Activated CD8-positive, alpha-beta memory T cell treated with anti-CD3 and anti-CD28 coated beads, Interleukin-2, amount 10 ng/mL, durations not matched to agents 7 days and 5 days (primary cell): ENCODE results near the gene IKBKG. TPM values are rescaled to one million over a fixed set of nuclear protein-coding genes. Genes with fewer than 3 reads are reported as not detected.
"Not testable (repeated sequence)": the region's sequence is repeated elsewhere in the genome, so short reads cannot be mapped to it uniquely, and the experiment has no call there.

Experiments used
- ATAC-seq: fragments of 150-1000 bp; cut with Tn5 transposase; one replicate; pipeline ENCODE4 v1.10.0; 2021; ENCODE audit warnings: moderate library complexity
- CTCF ChIA-PET: fragments of 350-600 bp; sonication (Branson Sonifier 250); formaldehyde crosslinking; loops from one replicate; lab custom pipeline; 2021; ENCODE audit warnings: antibody characterized with exemption; lab: Charles Lee
- DNase-seq: peaks from one replicate; pipeline ENCODE4 v3.0.0-alpha.2; 2020
- H3K27ac Mint-ChIP-seq: one replicate; pipeline ENCODE4 v1.8.0; 2021; ENCODE audit warnings: mild to moderate bottlenecking, mixed read lengths
- H3K27me3 Mint-ChIP-seq: one replicate; pipeline ENCODE4 v1.8.0; 2021; ENCODE audit warnings: mixed read lengths
- H3K36me3 Mint-ChIP-seq: one replicate; pipeline ENCODE4 v1.8.0; 2021; ENCODE audit warnings: mild to moderate bottlenecking, mixed read lengths
- H3K4me1 Mint-ChIP-seq: one replicate; pipeline ENCODE4 v1.8.0; 2021; ENCODE audit warnings: mixed read lengths
- H3K4me3 Mint-ChIP-seq: one replicate; pipeline ENCODE4 v1.8.0; 2021; ENCODE audit warnings: mild to moderate bottlenecking, moderate library complexity, mixed read lengths
- H3K9me3 Mint-ChIP-seq: one replicate; pipeline ENCODE4 v1.8.0; 2022; ENCODE audit warnings: low read depth, mixed read lengths
- total RNA-seq, 2 experiments: library from RNA; stranded (reverse); gene quantifications; one replicate each; pipeline ENCODE4 v1.2.3, GENCODE V29; 2021

IKBKG gene
- 10 to 100 TPM; 53.0 to 58.1 TPM for total RNA-seq

GRCh38 chrX:154547245-154548027, at the start of gene IKBKG:
Gene IKBKG, plus strand, starts transcription at chrX:154547620. Its CDS starts 4,383 bp downstream, at chrX:154552003.
- Mint-ChIP-seq H3K4me3 (peak within 1 kb of the TSS; percentile 99), H3K36me3 (peaks cover 31% of the 10 kb centered on the region), H3K4me1 (peaks cover 61% of the 10 kb centered on the region), H3K27me3 (no peaks in the 10 kb centered on the region), H3K9me3 (no peaks in the 10 kb centered on the region), H3K27ac (peak within 1 kb of the TSS; percentile 94)
- CTCF ChIA-PET, result interaction anchor here (0.6 kb wide), 1 partner anchor 149 kb away, joined by 3 read pairs; the partner anchor contains the start of gene RPL10
- DNase-seq, result peak; percentile 92
- ATAC-seq, result peak; percentile 86

- ATAC-seq, result not testable (repeated sequence)
Measured at GRCh38 chrX:154501423-154501822, 46.0 kb upstream of the IKBKG start.

GRCh38 chrX:154502098-154502497, 45.3 kb upstream of the IKBKG start:
- no peaks in the 10 kb centered on the region for H3K27me3 Mint-ChIP-seq
- no peak overlapping the region for H3K4me3 Mint-ChIP-seq
- DNase-seq (no peak), ATAC-seq (no peak)
- peaks cover 2% of the 10 kb centered on the region for H3K36me3 Mint-ChIP-seq
- CTCF ChIA-PET, result interaction anchor here (0.6 kb wide), 1 partner anchor 50 kb away, joined by 3 read pairs; no protein-coding TSS in a partner anchor
- H3K27ac Mint-ChIP-seq, result no peak overlapping the region
- H3K9me3 Mint-ChIP-seq, result no peaks in the 10 kb centered on the region
- peaks cover 2% of the 10 kb centered on the region for H3K4me1 Mint-ChIP-seq

More at GRCh38 chrX:154501423-154501822, 46.0 kb upstream of the IKBKG start:
- H3K27me3 Mint-ChIP-seq, H3K27ac Mint-ChIP-seq, H3K4me1 Mint-ChIP-seq, H3K9me3 Mint-ChIP-seq, DNase-seq, H3K36me3 Mint-ChIP-seq, CTCF ChIA-PET, H3K4me3 Mint-ChIP-seq: not testable (repeated sequence)

GRCh38 chrX:154502989-154503388, 44.4 kb upstream of the IKBKG start:
- ATAC-seq, result no peak
- H3K27ac Mint-ChIP-seq, result no peak overlapping the region
- H3K36me3 Mint-ChIP-seq, result peaks cover 2% of the 10 kb centered on the region
- CTCF ChIA-PET, result no interaction called here
- DNase-seq, result no peak
- H3K4me1 Mint-ChIP-seq, result no peaks in the 10 kb centered on the region
- no peaks in the 10 kb centered on the region for H3K9me3 Mint-ChIP-seq
- H3K27me3 Mint-ChIP-seq, result no peaks in the 10 kb centered on the region
- H3K4me3 Mint-ChIP-seq, result no peak overlapping the region

- H3K27ac Mint-ChIP-seq, result no peak overlapping the region
- no peak overlapping the region for H3K4me3 Mint-ChIP-seq
- peaks cover 7% of the 10 kb centered on the region for H3K4me1 Mint-ChIP-seq
- no peaks in the 10 kb centered on the region for H3K9me3 Mint-ChIP-seq
- peaks cover 15% of the 10 kb centered on the region for H3K36me3 Mint-ChIP-seq
- ATAC-seq, result no peak
- CTCF ChIA-PET, result no interaction called here
- no peaks in the 10 kb centered on the region for H3K27me3 Mint-ChIP-seq
- no peak for DNase-seq
Measured at GRCh38 chrX:154505734-154506133, 41.7 kb upstream of the IKBKG start.

- no peak overlapping the region for H3K27ac Mint-ChIP-seq
- no peak for ATAC-seq
- H3K4me3 Mint-ChIP-seq, result no peak overlapping the region
- peaks cover 17% of the 10 kb centered on the region for H3K36me3 Mint-ChIP-seq
- CTCF ChIA-PET, result no interaction called here
- H3K27me3 Mint-ChIP-seq, result no peaks in the 10 kb centered on the region
- no peaks in the 10 kb centered on the region for H3K9me3 Mint-ChIP-seq
- H3K4me1 Mint-ChIP-seq, result peaks cover 14% of the 10 kb centered on the region
- no peak for DNase-seq
Measured at GRCh38 chrX:154506483-154507332, 40.7 kb upstream of the IKBKG start.

GRCh38 chrX:154507673-154508383, 39.6 kb upstream of the IKBKG start:
- CTCF ChIA-PET, result no interaction called here
- Mint-ChIP-seq H3K4me1 (peaks cover 17% of the 10 kb centered on the region), H3K9me3 (no peaks in the 10 kb centered on the region), H3K27me3 (no peaks in the 10 kb centered on the region), H3K27ac (no peak overlapping the region), H3K36me3 (peaks cover 17% of the 10 kb centered on the region), H3K4me3 (no peak overlapping the region)
- DNase-seq, result no peak
- no peak for ATAC-seq

GRCh38 chrX:154508384-154508745, 39.1 kb upstream of the IKBKG start:
- DNase-seq (no peak), ATAC-seq (no peak)
- H3K36me3 Mint-ChIP-seq, result peaks cover 17% of the 10 kb centered on the region
- H3K4me1 Mint-ChIP-seq, result peaks cover 17% of the 10 kb centered on the region
- no peak overlapping the region for H3K4me3 Mint-ChIP-seq
- H3K9me3 Mint-ChIP-seq, result no peaks in the 10 kb centered on the region
- no peaks in the 10 kb centered on the region for H3K27me3 Mint-ChIP-seq
- CTCF ChIA-PET, result no interaction called here
- no peak overlapping the region for H3K27ac Mint-ChIP-seq

- ATAC-seq (no peak), DNase-seq (no peak)
- Mint-ChIP-seq H3K4me1 (peaks cover 23% of the 10 kb centered on the region), H3K9me3 (no peaks in the 10 kb centered on the region), H3K36me3 (peaks cover 19% of the 10 kb centered on the region), H3K27me3 (no peaks in the 10 kb centered on the region), H3K27ac (no peak overlapping the region), H3K4me3 (no peak overlapping the region)
- CTCF ChIA-PET, result no interaction called here
Measured at GRCh38 chrX:154509455-154509854, 38.0 kb upstream of the IKBKG start.

- no peaks in the 10 kb centered on the region for H3K9me3 Mint-ChIP-seq
- peaks cover 34% of the 10 kb centered on the region for H3K4me1 Mint-ChIP-seq
- H3K36me3 Mint-ChIP-seq, result peaks cover 17% of the 10 kb centered on the region
- H3K27me3 Mint-ChIP-seq, result no peaks in the 10 kb centered on the region
- H3K4me3 Mint-ChIP-seq, result no peak overlapping the region
- ATAC-seq, result no peak
- H3K27ac Mint-ChIP-seq, result peak overlapping the region; percentile 72
- CTCF ChIA-PET, result interaction anchor here (1.1 to 1.4 kb wide), 2 partner anchors 8 to 15 kb away, joined by 3 to 6 read pairs; no protein-coding TSS in a partner anchor
- no peak for DNase-seq
Measured at GRCh38 chrX:154511761-154512160, 35.7 kb upstream of the IKBKG start.

GRCh38 chrX:154512879-154513553, 34.4 kb upstream of the IKBKG start:
- Mint-ChIP-seq H3K4me1 (peaks cover 35% of the 10 kb centered on the region), H3K27me3 (no peaks in the 10 kb centered on the region), H3K9me3 (no peaks in the 10 kb centered on the region), H3K27ac (no peak overlapping the region), H3K36me3 (peaks cover 17% of the 10 kb centered on the region), H3K4me3 (no peak overlapping the region)
- DNase-seq (no peak), ATAC-seq (no peak)
- CTCF ChIA-PET, result interaction anchor here (0.9 kb wide), 1 partner anchor 111 kb away, joined by 3 read pairs; no protein-coding TSS in a partner anchor

- Mint-ChIP-seq H3K9me3 (no peaks in the 10 kb centered on the region), H3K36me3 (peaks cover 15% of the 10 kb centered on the region), H3K4me3 (no peak overlapping the region), H3K27ac (no peak overlapping the region), H3K4me1 (peaks cover 35% of the 10 kb centered on the region), H3K27me3 (no peaks in the 10 kb centered on the region)
- ATAC-seq, result no peak
- CTCF ChIA-PET, result interaction anchor here (0.9 kb wide), 1 partner anchor 112 kb away, joined by 3 read pairs; no protein-coding TSS in a partner anchor
- no peak for DNase-seq
Measured at GRCh38 chrX:154513716-154514115, 33.7 kb upstream of the IKBKG start.
